Measurements from ENCODE around the gene RNF11.

The RNF11 gene

GRCh38 chr1:51266181-51266580, 30.1 kb downstream of the RNF11 start:
- no peak for DNase-seq

- no peak for DNase-seq
Observed at GRCh38 chr1:51266791-51267190, 30.7 kb downstream of the RNF11 start.

GRCh38 chr1:51268634-51269033, 32.6 kb downstream of the RNF11 start:
- no peak for DNase-seq

- no peak for DNase-seq
Observed at GRCh38 chr1:51270751-51271150, 34.7 kb downstream of the RNF11 start.

- DNase-seq: no peak
Observed at GRCh38 chr1:51272916-51273315, 36.8 kb downstream of the RNF11 start.

- no peak for DNase-seq
Observed at GRCh38 chr1:51274676-51275075, 38.6 kb downstream of the RNF11 start.

GRCh38 chr1:51276286-51276685, 40.2 kb downstream of the RNF11 start:
- no peak for DNase-seq

- DNase-seq: no peak
Observed at GRCh38 chr1:51280321-51280978, 44.4 kb downstream of the RNF11 start.

GRCh38 chr1:51281807-51282206, 45.7 kb downstream of the RNF11 start:
- DNase-seq: no peak

GRCh38 chr1:51282605-51283004, 46.5 kb downstream of the RNF11 start:
- no peak for DNase-seq

- no peak for DNase-seq
Observed at GRCh38 chr1:51283979-51284378, 47.9 kb downstream of the RNF11 start.

GRCh38 chr1:51284487-51284954, 48.4 kb downstream of the RNF11 start:
- no peak for DNase-seq

- DNase-seq: no peak
Observed at GRCh38 chr1:51285055-51285454, 49.0 kb downstream of the RNF11 start.

GRCh38 chr1:51287966-51288365, 51.9 kb downstream of the RNF11 start:
- DNase-seq: no peak

GRCh38 chr1:51288578-51288977, 52.5 kb downstream of the RNF11 start:
- DNase-seq: no peak

GRCh38 chr1:51289676-51290488, 53.8 kb downstream of the RNF11 start:
- DNase-seq: no peak

GRCh38 chr1:51290489-51290847, 54.4 kb downstream of the RNF11 start:
- no peak for DNase-seq

- no peak for DNase-seq
Observed at GRCh38 chr1:51293898-51294515, 57.9 kb downstream of the RNF11 start.

GRCh38 chr1:51294566-51295184, 58.6 kb downstream of the RNF11 start:
- DNase-seq: no peak

- DNase-seq: no peak
Observed at GRCh38 chr1:51295926-51296325, 59.9 kb downstream of the RNF11 start.

GRCh38 chr1:51296383-51297357, 60.6 kb downstream of the RNF11 start:
- peak; percentile 76 for DNase-seq

Measured in stimulated activated CD4-positive, alpha-beta T cell treated with anti-CD3 and anti-CD28 coated beads, Interleukin-4, amount 100 ng/mL, for 24 hours (primary cell).